ENCODE results near the gene RHOT2. TPM values are rescaled to one million over a fixed set of nuclear protein-coding genes. Genes with fewer than 3 reads are reported as not detected.

The RHOT2 gene
- total and polyA plus RNA-seq, 9 of the 15 experiments (the other 6 are each of a cell fraction or from before 2014, with no cell fraction given), result 5.0 to 373 (median 112) TPM

GRCh38 chr16:695355-696089, 27.6 kb downstream of the RHOT2 start (continued):
- TF ChIP-seq, protein P1, sequence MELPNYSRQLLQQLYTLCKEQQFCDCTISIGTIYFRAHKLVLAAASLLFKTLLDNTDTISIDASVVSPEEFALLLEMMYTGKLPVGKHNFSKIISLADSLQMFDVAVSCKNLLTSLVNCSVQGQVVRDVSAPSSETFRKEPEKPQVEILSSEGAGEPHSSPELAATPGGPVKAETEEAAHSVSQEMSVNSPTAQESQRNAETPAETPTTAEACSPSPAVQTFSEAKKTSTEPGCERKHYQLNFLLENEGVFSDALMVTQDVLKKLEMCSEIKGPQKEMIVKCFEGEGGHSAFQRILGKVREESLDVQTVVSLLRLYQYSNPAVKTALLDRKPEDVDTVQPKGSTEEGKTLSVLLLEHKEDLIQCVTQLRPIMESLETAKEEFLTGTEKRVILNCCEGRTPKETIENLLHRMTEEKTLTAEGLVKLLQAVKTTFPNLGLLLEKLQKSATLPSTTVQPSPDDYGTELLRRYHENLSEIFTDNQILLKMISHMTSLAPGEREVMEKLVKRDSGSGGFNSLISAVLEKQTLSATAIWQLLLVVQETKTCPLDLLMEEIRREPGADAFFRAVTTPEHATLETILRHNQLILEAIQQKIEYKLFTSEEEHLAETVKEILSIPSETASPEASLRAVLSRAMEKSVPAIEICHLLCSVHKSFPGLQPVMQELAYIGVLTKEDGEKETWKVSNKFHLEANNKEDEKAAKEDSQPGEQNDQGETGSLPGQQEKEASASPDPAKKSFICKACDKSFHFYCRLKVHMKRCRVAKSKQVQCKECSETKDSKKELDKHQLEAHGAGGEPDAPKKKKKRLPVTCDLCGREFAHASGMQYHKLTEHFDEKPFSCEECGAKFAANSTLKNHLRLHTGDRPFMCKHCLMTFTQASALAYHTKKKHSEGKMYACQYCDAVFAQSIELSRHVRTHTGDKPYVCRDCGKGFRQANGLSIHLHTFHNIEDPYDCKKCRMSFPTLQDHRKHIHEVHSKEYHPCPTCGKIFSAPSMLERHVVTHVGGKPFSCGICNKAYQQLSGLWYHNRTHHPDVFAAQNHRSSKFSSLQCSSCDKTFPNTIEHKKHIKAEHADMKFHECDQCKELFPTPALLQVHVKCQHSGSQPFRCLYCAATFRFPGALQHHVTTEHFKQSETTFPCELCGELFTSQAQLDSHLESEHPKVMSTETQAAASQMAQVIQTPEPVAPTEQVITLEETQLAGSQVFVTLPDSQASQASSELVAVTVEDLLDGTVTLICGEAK (IDR thresholded peaks at IDR 0.05), result 0 out of 2 replicates have a peak, but pooled peaks have one; percentile 42
- TF ChIP-seq, protein P1 (CRISPR knock-in tag; IDR thresholded peaks at IDR 0.05), result peak; percentile 68
- TF ChIP-seq THAP12 (CRISPR knock-in tag; IDR thresholded peaks at IDR 0.05), result peak; percentile 73
- TF ChIP-seq RAD51 (IDR thresholded peaks at IDR 0.05; ENCODE audit: borderline replicate concordance, low read depth), result peak; percentile 78
- TF ChIP-seq BACH1 (tag; IDR thresholded peaks at IDR 0.05), result no peak
- no peak for TF ChIP-seq NCOA6 (IDR thresholded peaks at IDR 0.05)
- peak; percentile 98 for TF ChIP-seq FOXP1 (CRISPR knock-in tag; IDR thresholded peaks at IDR 0.05)
- TF ChIP-seq CBX5 (IDR thresholded peaks at IDR 0.05; ENCODE audit: borderline replicate concordance, low read depth), result no peak
- TF ChIP-seq RBM25 (IDR thresholded peaks at IDR 0.05; ENCODE audit: low read depth, low read length, severe bottlenecking), result no peak
- no peak for TF ChIP-seq ASH1L (IDR thresholded peaks at IDR 0.05; ENCODE audit: borderline replicate concordance, low read depth, partially characterized antibody)
- no peak for TF ChIP-seq SMC3 (conservative IDR thresholded peaks at IDR 0.05; ENCODE audit: insufficient read depth, low read depth, low read length)
- no peak for TF ChIP-seq ZBTB5 (IDR thresholded peaks at IDR 0.05)
- TF ChIP-seq ZNF75A (CRISPR knock-in tag; IDR thresholded peaks at IDR 0.05), result no peak
- TF ChIP-seq RBFOX2 (IDR thresholded peaks at IDR 0.05; ENCODE audit: low read depth, low read length), result peak; percentile 74
- no peak for TF ChIP-seq NELFE (IDR thresholded peaks at IDR 0.05; ENCODE audit: insufficient read depth, insufficient read length)

Data from K562 (cell line).